ENCODE data around the gene PACS2.

The PACS2 gene

DNA sequence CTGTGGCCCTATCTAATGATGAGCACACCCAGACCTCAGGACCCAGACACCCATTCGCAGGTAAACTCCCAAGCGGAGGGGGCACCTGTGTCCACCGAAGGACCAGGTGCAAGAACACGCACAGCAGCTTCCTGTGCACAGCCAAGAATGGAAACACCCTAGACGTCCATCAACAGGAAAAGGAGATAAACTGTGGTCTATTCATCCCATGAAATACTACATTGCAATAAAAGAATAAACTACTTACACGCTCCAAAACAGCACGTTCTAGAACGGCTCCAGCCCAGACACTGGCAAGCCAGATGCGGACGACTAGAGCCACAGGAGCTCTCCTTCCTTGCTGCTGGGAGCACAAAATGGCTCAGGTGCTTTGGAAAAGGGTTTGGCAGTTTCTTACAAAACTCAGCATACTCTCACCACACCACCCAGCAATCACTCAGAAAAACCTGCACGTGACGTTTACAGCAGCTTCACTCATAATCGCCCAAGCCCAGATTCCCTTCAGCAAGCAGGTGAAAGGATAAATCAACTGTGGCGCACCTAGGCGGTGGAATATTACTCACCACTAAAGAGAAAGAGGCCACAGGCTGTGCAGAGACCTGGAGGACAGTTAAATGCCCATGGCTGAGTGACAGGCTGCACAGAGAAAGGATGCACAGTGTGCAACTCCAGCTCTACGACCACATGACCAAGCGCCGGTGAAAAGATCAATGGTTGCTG lies 34.7 kb upstream of the PACS2 start:
- H3K9ac ChIP-seq (ENCODE audit: low read length) = no peak overlapping the region
- no peaks in the 10 kb centered on the region for H3K4me1 ChIP-seq (ENCODE audit: control insufficient read depth, low read depth, low read length)
- H2BK120ac ChIP-seq (ENCODE audit: low read depth, low read length) = no peak overlapping the region
- no peak overlapping the region for H3K27ac ChIP-seq (ENCODE audit: low read depth, low read length)
- H4K5ac ChIP-seq (ENCODE audit: low read length) = no peak overlapping the region
- no peak for DNase-seq
- H3K4ac ChIP-seq (ENCODE audit: low read depth, low read length) = no peak overlapping the region
- no peaks in the 10 kb centered on the region for H3K36me3 ChIP-seq (ENCODE audit: control insufficient read depth, insufficient read depth, low read length)
- H3K79me1 ChIP-seq (ENCODE audit: low read length) = no peaks in the 10 kb centered on the region
- WGBS (ENCODE audit: extremely low coverage, insufficient coverage, low lambda C conversion rate) = no CpG with 5 or more reads among the region's 18 CpGs
- no peaks in the 10 kb centered on the region for H3K27me3 ChIP-seq (ENCODE audit: insufficient read depth, low read length, poor library complexity)
- no peak overlapping the region for H3K23ac ChIP-seq (ENCODE audit: low read length)
- H3K4me3 ChIP-seq (ENCODE audit: low read length) = no peak overlapping the region
- H3K79me2 ChIP-seq (ENCODE audit: control insufficient read depth, insufficient read depth, low read length) = no peaks in the 10 kb centered on the region
- H2BK5ac ChIP-seq (ENCODE audit: low read length) = no peak overlapping the region
- H3K4me2 ChIP-seq (ENCODE audit: low read length) = no peak overlapping the region
- H4K8ac ChIP-seq (ENCODE audit: low read depth, low read length) = no peak overlapping the region
- no peak overlapping the region for H2AK5ac ChIP-seq (ENCODE audit: low read length)
- H2BK15ac ChIP-seq (replicated peaks; ENCODE audit: low read depth) = no peak overlapping the region
- H3K56ac ChIP-seq (ENCODE audit: low read length) = no peak overlapping the region
- H3K18ac ChIP-seq (ENCODE audit: low read length) = no peak overlapping the region

DNA sequence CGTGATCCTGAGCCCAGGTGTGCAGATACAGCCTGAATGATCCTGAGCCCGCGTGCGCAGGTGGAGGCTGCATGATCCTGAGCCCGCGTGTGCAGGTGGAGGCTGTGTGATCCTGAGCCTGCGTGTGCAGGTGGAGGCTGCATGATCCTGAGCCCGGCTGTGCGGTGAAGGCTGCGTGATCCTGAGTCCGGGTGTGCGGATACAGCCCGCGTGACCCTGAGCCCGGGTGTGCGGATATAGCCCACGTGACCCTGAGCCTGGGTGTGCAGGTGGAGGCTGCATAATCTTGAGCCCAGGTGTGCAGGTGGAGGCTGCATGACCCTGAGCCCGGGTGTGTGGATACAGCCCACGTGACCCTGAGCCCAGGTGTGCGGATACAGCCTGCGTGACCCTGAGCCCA lies 34.0 kb upstream of the PACS2 start:
- no peak overlapping the region for H3K56ac ChIP-seq (ENCODE audit: low read length)
- no peak overlapping the region for H3K4me2 ChIP-seq (ENCODE audit: low read length)
- no peaks in the 10 kb centered on the region for H3K79me2 ChIP-seq (ENCODE audit: control insufficient read depth, insufficient read depth, low read length)
- no peak overlapping the region for H2BK15ac ChIP-seq (replicated peaks; ENCODE audit: low read depth)
- H2BK5ac ChIP-seq (ENCODE audit: low read length) = no peak overlapping the region
- no peak overlapping the region for H3K4ac ChIP-seq (ENCODE audit: low read depth, low read length)
- H3K18ac ChIP-seq (ENCODE audit: low read length) = no peak overlapping the region
- H2AK5ac ChIP-seq (ENCODE audit: low read length) = no peak overlapping the region
- H3K4me1 ChIP-seq (ENCODE audit: control insufficient read depth, low read depth, low read length) = no peaks in the 10 kb centered on the region
- no peaks in the 10 kb centered on the region for H3K27me3 ChIP-seq (ENCODE audit: insufficient read depth, low read length, poor library complexity)
- WGBS (ENCODE audit: extremely low coverage, insufficient coverage, low lambda C conversion rate) = no CpG with 5 or more reads among the region's 21 CpGs
- H3K36me3 ChIP-seq (ENCODE audit: control insufficient read depth, insufficient read depth, low read length) = no peaks in the 10 kb centered on the region
- H4K5ac ChIP-seq (ENCODE audit: low read length) = no peak overlapping the region
- no peak for DNase-seq
- H2BK120ac ChIP-seq (ENCODE audit: low read depth, low read length) = no peak overlapping the region
- no peak overlapping the region for H3K27ac ChIP-seq (ENCODE audit: low read depth, low read length)
- H3K79me1 ChIP-seq (ENCODE audit: low read length) = no peaks in the 10 kb centered on the region
- H4K8ac ChIP-seq (ENCODE audit: low read depth, low read length) = no peak overlapping the region
- no peak overlapping the region for H3K9ac ChIP-seq (ENCODE audit: low read length)
- H3K23ac ChIP-seq (ENCODE audit: low read length) = no peak overlapping the region
- no peak overlapping the region for H3K4me3 ChIP-seq (ENCODE audit: low read length)

DNA sequence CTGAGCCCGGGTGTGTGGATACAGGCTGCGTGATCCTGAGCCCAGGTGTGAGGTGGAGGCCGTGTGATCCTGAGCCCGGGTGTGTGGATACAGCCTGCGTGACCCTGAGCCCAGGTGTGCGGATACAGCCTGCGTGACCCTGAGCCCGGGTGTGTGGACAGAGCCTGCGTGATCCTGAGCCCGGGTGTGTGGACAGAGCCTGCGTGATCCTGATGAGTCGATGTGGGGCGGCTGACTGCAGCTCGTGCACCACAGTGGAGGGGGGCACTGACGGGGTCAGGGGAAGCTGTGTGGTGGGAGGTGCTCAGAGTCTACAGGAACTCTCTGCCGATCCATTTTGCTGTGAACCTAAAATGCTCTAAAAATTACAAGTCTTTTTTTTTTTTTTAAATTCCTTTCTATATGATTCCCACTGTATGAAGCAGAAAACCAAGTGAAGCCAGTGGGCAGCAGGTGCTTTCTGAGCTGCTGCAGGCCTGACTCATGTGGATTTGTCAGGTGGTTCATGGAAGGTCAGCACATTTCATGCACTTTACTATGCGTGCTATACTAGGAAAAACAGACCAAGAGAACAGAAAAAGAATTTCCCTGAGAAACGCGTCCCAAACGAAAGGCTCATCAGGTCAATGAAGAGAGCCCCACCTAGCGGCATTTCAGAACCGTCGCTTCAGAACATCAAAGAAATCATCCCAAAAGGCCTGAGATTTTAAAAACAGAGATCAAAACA lies 33.0 kb upstream of the PACS2 start:
- H3K79me2 ChIP-seq (ENCODE audit: control insufficient read depth, insufficient read depth, low read length) = no peaks in the 10 kb centered on the region
- no peaks in the 10 kb centered on the region for H3K27me3 ChIP-seq (ENCODE audit: insufficient read depth, low read length, poor library complexity)
- H3K79me1 ChIP-seq (ENCODE audit: low read length) = no peaks in the 10 kb centered on the region
- H3K36me3 ChIP-seq (ENCODE audit: control insufficient read depth, insufficient read depth, low read length) = no peaks in the 10 kb centered on the region
- H2BK15ac ChIP-seq (replicated peaks; ENCODE audit: low read depth) = no peak overlapping the region
- H3K9ac ChIP-seq (ENCODE audit: low read length) = no peak overlapping the region
- no peak overlapping the region for H3K56ac ChIP-seq (ENCODE audit: low read length)
- no peaks in the 10 kb centered on the region for H3K4me1 ChIP-seq (ENCODE audit: control insufficient read depth, low read depth, low read length)
- H3K18ac ChIP-seq (ENCODE audit: low read length) = no peak overlapping the region
- no peak overlapping the region for H2AK5ac ChIP-seq (ENCODE audit: low read length)
- H2BK120ac ChIP-seq (ENCODE audit: low read depth, low read length) = no peak overlapping the region
- H3K4me2 ChIP-seq (ENCODE audit: low read length) = no peak overlapping the region
- no peak overlapping the region for H3K23ac ChIP-seq (ENCODE audit: low read length)
- H3K27ac ChIP-seq (ENCODE audit: low read depth, low read length) = no peak overlapping the region
- no peak overlapping the region for H3K4ac ChIP-seq (ENCODE audit: low read depth, low read length)
- H4K5ac ChIP-seq (ENCODE audit: low read length) = no peak overlapping the region
- H2BK5ac ChIP-seq (ENCODE audit: low read length) = no peak overlapping the region
- peak; percentile 72 for DNase-seq
- WGBS (ENCODE audit: extremely low coverage, insufficient coverage, low lambda C conversion rate) = no CpG with 5 or more reads among the region's 23 CpGs
- H4K8ac ChIP-seq (ENCODE audit: low read depth, low read length) = no peak overlapping the region
- H3K4me3 ChIP-seq (ENCODE audit: low read length) = no peak overlapping the region

DNA sequence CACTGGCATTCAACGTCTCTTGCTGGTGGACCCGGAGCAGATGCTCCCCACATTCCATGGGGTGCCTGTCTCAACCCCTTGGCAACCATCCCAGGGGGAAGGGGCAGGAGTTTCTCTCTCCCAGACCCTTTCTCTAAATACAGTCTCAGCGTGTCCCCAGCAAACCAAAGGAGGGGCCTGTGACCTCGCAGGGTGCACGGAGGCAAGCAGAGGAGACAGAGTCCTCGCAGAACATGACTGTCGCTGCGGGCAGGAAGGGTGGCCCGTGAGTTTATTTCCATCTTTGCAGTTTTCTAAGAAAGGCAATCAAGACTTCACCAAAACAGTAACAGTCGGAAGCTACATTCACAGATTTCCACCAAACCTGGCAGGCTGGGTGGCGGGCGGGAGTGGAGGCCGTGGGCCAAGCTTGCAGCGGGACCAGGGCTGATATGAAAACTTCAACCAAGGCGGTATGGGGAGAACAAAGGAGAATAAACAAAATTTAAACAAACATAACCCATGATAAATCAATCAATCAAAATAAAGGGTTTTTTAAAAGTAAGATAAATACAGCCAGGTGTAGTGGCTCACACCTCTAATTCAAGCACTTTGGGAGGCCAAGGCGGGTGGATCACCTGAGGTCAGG lies 32.3 kb upstream of the PACS2 start:
- H2BK120ac ChIP-seq (ENCODE audit: low read depth, low read length) = no peak overlapping the region
- H3K23ac ChIP-seq (ENCODE audit: low read length) = no peak overlapping the region
- no peak overlapping the region for H2BK15ac ChIP-seq (replicated peaks; ENCODE audit: low read depth)
- no peaks in the 10 kb centered on the region for H3K4me1 ChIP-seq (ENCODE audit: control insufficient read depth, low read depth, low read length)
- no peak overlapping the region for H4K8ac ChIP-seq (ENCODE audit: low read depth, low read length)
- H3K4me2 ChIP-seq (ENCODE audit: low read length) = no peak overlapping the region
- WGBS (ENCODE audit: extremely low coverage, insufficient coverage, low lambda C conversion rate) = no CpG with 5 or more reads among the region's 16 CpGs
- no peak overlapping the region for H3K27ac ChIP-seq (ENCODE audit: low read depth, low read length)
- no peak overlapping the region for H3K18ac ChIP-seq (ENCODE audit: low read length)
- H3K9ac ChIP-seq (ENCODE audit: low read length) = no peak overlapping the region
- H4K5ac ChIP-seq (ENCODE audit: low read length) = no peak overlapping the region
- H3K79me1 ChIP-seq (ENCODE audit: low read length) = no peaks in the 10 kb centered on the region
- H3K4me3 ChIP-seq (ENCODE audit: low read length) = no peak overlapping the region
- H3K36me3 ChIP-seq (ENCODE audit: control insufficient read depth, insufficient read depth, low read length) = no peaks in the 10 kb centered on the region
- H2BK5ac ChIP-seq (ENCODE audit: low read length) = no peak overlapping the region
- H3K79me2 ChIP-seq (ENCODE audit: control insufficient read depth, insufficient read depth, low read length) = no peaks in the 10 kb centered on the region
- H3K4ac ChIP-seq (ENCODE audit: low read depth, low read length) = no peak overlapping the region
- no peak overlapping the region for H3K56ac ChIP-seq (ENCODE audit: low read length)
- no peak for DNase-seq
- H3K27me3 ChIP-seq (ENCODE audit: insufficient read depth, low read length, poor library complexity) = no peaks in the 10 kb centered on the region
- H2AK5ac ChIP-seq (ENCODE audit: low read length) = no peak overlapping the region

DNA sequence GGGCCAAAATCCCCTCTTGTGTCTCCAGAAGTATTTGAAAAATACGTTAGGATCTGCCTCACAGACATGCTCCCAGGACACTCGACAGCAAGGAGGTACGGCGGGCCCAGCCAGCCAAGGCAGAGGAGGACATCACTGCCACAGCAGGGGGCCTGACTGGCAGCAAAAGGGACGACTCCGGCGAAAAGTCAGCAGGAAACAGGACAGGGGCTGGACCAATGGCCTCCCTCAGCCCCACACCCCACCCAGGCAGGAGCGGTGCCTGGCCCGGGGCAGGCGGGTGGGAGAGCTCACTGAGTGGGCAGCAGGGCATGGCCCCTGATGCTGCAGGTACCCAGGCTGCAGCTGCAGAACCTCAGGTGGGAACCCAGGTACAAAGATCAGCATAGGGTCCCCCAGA lies 31.5 kb upstream of the PACS2 start:
- no peak overlapping the region for H3K18ac ChIP-seq (ENCODE audit: low read length)
- H4K8ac ChIP-seq (ENCODE audit: low read depth, low read length) = no peak overlapping the region
- H4K5ac ChIP-seq (ENCODE audit: low read length) = no peak overlapping the region
- H3K4ac ChIP-seq (ENCODE audit: low read depth, low read length) = no peak overlapping the region
- WGBS (ENCODE audit: extremely low coverage, insufficient coverage, low lambda C conversion rate) = no CpG with 5 or more reads among the region's 10 CpGs
- no peaks in the 10 kb centered on the region for H3K36me3 ChIP-seq (ENCODE audit: control insufficient read depth, insufficient read depth, low read length)
- H3K27ac ChIP-seq (ENCODE audit: low read depth, low read length) = no peak overlapping the region
- H2AK5ac ChIP-seq (ENCODE audit: low read length) = no peak overlapping the region
- H2BK120ac ChIP-seq (ENCODE audit: low read depth, low read length) = no peak overlapping the region
- H3K56ac ChIP-seq (ENCODE audit: low read length) = no peak overlapping the region
- H3K79me1 ChIP-seq (ENCODE audit: low read length) = no peaks in the 10 kb centered on the region
- no peak overlapping the region for H3K4me3 ChIP-seq (ENCODE audit: low read length)
- no peaks in the 10 kb centered on the region for H3K27me3 ChIP-seq (ENCODE audit: insufficient read depth, low read length, poor library complexity)
- no peaks in the 10 kb centered on the region for H3K79me2 ChIP-seq (ENCODE audit: control insufficient read depth, insufficient read depth, low read length)
- H2BK5ac ChIP-seq (ENCODE audit: low read length) = no peak overlapping the region
- H3K9ac ChIP-seq (ENCODE audit: low read length) = no peak overlapping the region
- H3K4me2 ChIP-seq (ENCODE audit: low read length) = no peak overlapping the region
- H2BK15ac ChIP-seq (replicated peaks; ENCODE audit: low read depth) = no peak overlapping the region
- H3K4me1 ChIP-seq (ENCODE audit: control insufficient read depth, low read depth, low read length) = no peaks in the 10 kb centered on the region
- H3K23ac ChIP-seq (ENCODE audit: low read length) = no peak overlapping the region
- peak; percentile 58 for DNase-seq
